GM12878 (cell line): ENCODE measurements around the gene ROBO1. TPM values are rescaled to one million over a fixed set of nuclear protein-coding genes. Genes with fewer than 3 reads are reported as not detected.
A peak's percentile ranks its signal among the peaks of the same experiment; 100 is the strongest.

Experiments
- ATAC-seq: fragments of 200-7000 bp; cut with Tn5 transposase; 3 replicates; pipeline ENCODE4 v1.9.1; 2020; ENCODE audit warnings: mild to moderate bottlenecking, moderate library complexity
- BruUV-seq: library from RNA; stranded (reverse); fragments of 400-500 nt; replicated peaks from 2 replicates; lab custom pipeline; 2021; lab: Mats Ljungman, UMichigan
- CTCF ChIA-PET: fragments of 300-600 bp; sonication (Branson Sonifier 250); formaldehyde crosslinking; extraction: SDS; loops from one replicate; lab custom pipeline; 2021; ENCODE audit warnings: inconsistent platforms; lab: Yijun Ruan, JAX
- POLR2A ChIA-PET: fragments of 350-600 bp; formaldehyde crosslinking; extraction: SDS; loops from one replicate; lab custom pipeline; 2021; ENCODE audit warnings: inconsistent platforms; lab: Charles Lee
- RAD21 ChIA-PET: fragments of 300-600 bp; sonication (Branson Sonifier 250); formaldehyde crosslinking; loops from one replicate; lab custom pipeline; 2023; ENCODE audit warnings: antibody characterized with exemption; ENCODE audit not compliant: unreplicated experiment; lab: Charles Lee
- SMC1A ChIA-PET: fragments of 300-600 bp; sonication (Branson Sonifier 250); formaldehyde crosslinking; loops from one replicate; lab custom pipeline; 2023; ENCODE audit not compliant: unreplicated experiment, uncharacterized antibody; lab: Charles Lee
- DNase-seq: peaks from one replicate; pipeline ENCODE4 v3.0.0-alpha.2; 2011; ENCODE audit warnings: low read depth, low spot score
- FAIRE-seq: peaks from 3 replicates; lab custom pipeline; 2011; peaks lifted over from hg19 to GRCh38; lab: Jason Lieb, UNC
- H2AFZ ChIP-seq: 2 replicates; pipeline ENCODE4 v1.6.0; 2011; ENCODE audit warnings: low read depth, low read length, control low read depth; ENCODE audit not compliant: control insufficient read depth
- H3K27ac ChIP-seq: 2 replicates; pipeline ENCODE4 v1.5.1; 2011; ENCODE audit warnings: control low read depth; ENCODE audit not compliant: control insufficient read depth, insufficient read depth
- H3K27me3 ChIP-seq, 2 experiments: replicated peaks in 1 of 2; 2 replicates each; pipeline versions ENCODE4 v1.6.0 to v1.6.1; 2011; ENCODE audit warnings: low read length in 1 of 2; ENCODE audit not compliant: control insufficient read depth in 2 of 2, insufficient read depth in 2 of 2
- H3K36me3 ChIP-seq, 2 experiments: 2 replicates each; pipeline ENCODE4 v1.5.1; 2011; ENCODE audit warnings: low read length in 1 of 2; ENCODE audit not compliant: control insufficient read depth in 2 of 2, insufficient read depth in 2 of 2
- H3K4me1 ChIP-seq: 2 replicates; pipeline ENCODE4 v1.6.1; 2011; ENCODE audit warnings: mild to moderate bottlenecking, low read length, moderate library complexity, mixed read lengths; ENCODE audit not compliant: control insufficient read depth, insufficient read depth
- H3K4me2 ChIP-seq: 2 replicates; pipeline ENCODE4 v1.6.0; 2011; ENCODE audit warnings: control low read depth; ENCODE audit not compliant: control insufficient read depth, insufficient read depth
- H3K4me3 ChIP-seq: fragments of 200-600 bp; sonication (generic); 2 replicates; pipeline ENCODE4 v1.5.1; 2016
- H3K79me2 ChIP-seq: 2 replicates; pipeline ENCODE4 v1.6.0; 2011; ENCODE audit warnings: low read length; ENCODE audit not compliant: control insufficient read depth, insufficient read depth
- H3K9ac ChIP-seq: 2 replicates; pipeline ENCODE4 v1.8.0; 2011; ENCODE audit warnings: low read length, control low read depth, mixed read lengths; ENCODE audit not compliant: control insufficient read depth, insufficient read depth
- H3K9me3 ChIP-seq: replicated peaks from 3 replicates; pipeline ENCODE4 v1.5.1; 2011; ENCODE audit warnings: mild to moderate bottlenecking, low read length; ENCODE audit not compliant: control insufficient read depth, insufficient read depth
- H4K20me1 ChIP-seq: 2 replicates; pipeline ENCODE4 v1.6.0; 2011; ENCODE audit not compliant: control insufficient read depth, insufficient read depth
- BHLHE40 ChIP-seq, 2 experiments: fragments of 450-650 bp in 1 of 2; IDR thresholded peaks; 2 replicates each; pipeline ENCODE4 v1.6.1; 2011 to 2017; ENCODE audit warnings: low read depth in 2 of 2, borderline replicate concordance in 1 of 2, improper control_type of control experiment in 1 of 2, low read length in 1 of 2, mild to moderate bottlenecking in 1 of 2
- IKZF2 ChIP-seq, 2 experiments: fragments of 450-650 bp; IDR thresholded peaks; 2 replicates each; pipeline ENCODE4 v1.6.1; 2017; ENCODE audit warnings: mild to moderate bottlenecking in 2 of 2, moderate library complexity in 2 of 2
- KDM1A ChIP-seq: fragments of 200-600 bp; sonication (generic); IDR thresholded peaks from 2 replicates; pipeline ENCODE4 v1.6.1; 2016; ENCODE audit warnings: borderline replicate concordance
- LARP7 ChIP-seq: fragments of 450-650 bp; IDR thresholded peaks from 2 replicates; pipeline ENCODE4 v1.6.1; 2017; ENCODE audit warnings: mild to moderate bottlenecking
- RELB ChIP-seq: fragments of 450-650 bp; IDR thresholded peaks from 2 replicates; pipeline ENCODE4 v1.6.1; 2017; ENCODE audit warnings: low read depth, mild to moderate bottlenecking, moderate library complexity
- in situ Hi-C: fragments of 300-500 bp; cut with MboI; formaldehyde crosslinking; loops from 9 replicates; pipeline ENCODE4 v1.14.3; 2018; ENCODE audit warnings: mixed read lengths
- intact Hi-C: fragments of 100-400 bp; cut with micrococcal nuclease; formaldehyde crosslinking; loops from one replicate; pipeline ENCODE4 v1.14.2; 2022; ENCODE audit not compliant: unreplicated experiment
- polyA plus RNA-seq, 11 experiments: library from polyadenylated mRNA; depleted of rRNA in 4 of 11; unstranded in 6 of 11; stranded (reverse) in 5 of 11; fragments of >200 nt; fragmentation: Nextera tagmentation in 4 of 11; fragmentation: Illumina TruSeq in 1 of 11; extraction: Ambion mirVana in 4 of 11; extraction: Trizol in 1 of 11; gene quantifications; 1 replicate in 1 of 11; 2 replicates in 10 of 11; pipeline versions ENCODE4 v1.2.1 to v1.2.3, GENCODE V29; 2011 to 2016; ENCODE audit warnings: inconsistent platforms in 2 of 11, missing spikeins in 2 of 11, low read depth in 1 of 11
- total RNA-seq, 4 experiments: library from RNA; depleted of rRNA in 3 of 4; stranded (reverse); fragments of >200 nt in 3 of 4; fragmentation: Illumina TruSeq in 1 of 4; extraction: Trizol in 1 of 4; gene quantifications; 2 replicates each; pipeline versions ENCODE4 v1.2.1 to v1.2.3, GENCODE V29; 2013 to 2021

Gene ROBO1
- total and polyA plus RNA-seq, 10 of the 15 experiments (the other 5 are each of a cell fraction or from before 2014, with no cell fraction given): 0.29 to 46.5 (median 1.2) TPM

GRCh38 chr3:78801926-78802561 is 965.8 kb downstream of the ROBO1 start:
- CTCF ChIA-PET: interaction anchor here (0.8 to 1.5 kb wide), 3 partner anchors 10 to 177 kb away, joined by 3 to 7 read pairs (median 3); no protein-coding TSS in a partner anchor

More at GRCh38 chr3:78801926-78802561, 965.8 kb downstream of the ROBO1 start:
- Histone ChIP-seq H3K36me3 (no peaks in the 10 kb centered on the region), H2AFZ (no peak overlapping the region), H3K4me3 (no peak overlapping the region), H3K4me2 (no peak overlapping the region), H3K27ac (peak overlapping the region; percentile 32; the same call in 1 of the 2 replicates), H3K27me3 (no peaks in the 10 kb centered on the region), H3K79me2 (no peaks in the 10 kb centered on the region; the same call in 1 of the 2 replicates), H3K4me1 (no peaks in the 10 kb centered on the region), H3K9me3 (no peaks in the 10 kb centered on the region), H3K9ac (no peak overlapping the region), H4K20me1 (no peaks in the 10 kb centered on the region)
- RAD21 ChIA-PET: interaction anchor here (1.1 to 1.5 kb wide), 5 partner anchors 10 to 63 kb away, joined by 3 to 6 read pairs (median 3); no protein-coding TSS in a partner anchor
- ATAC-seq (no peak), FAIRE-seq (no peak), DNase-seq (peak; percentile 31)
- SMC1A ChIA-PET: interaction anchor here (1.0 to 1.4 kb wide), 6 partner anchors 12 to 70 kb away, joined by 3 to 10 read pairs (median 3); no protein-coding TSS in a partner anchor
- in situ Hi-C loops: no loop called here
- intact Hi-C loops: no loop called here
- TF ChIP-seq BHLHE40 (IDR thresholded peaks at IDR 0.05; ENCODE audit: borderline replicate concordance in 1 of 2, low read depth in 2 of 2, low read length in 1 of 2) (0 out of 4 replicates have a peak, but pooled peaks of 1 of the 2 experiments have one; percentile 6), IKZF2 (IDR thresholded peaks at IDR 0.05) (peak; percentile 9 to 38; a peak in 1 of 4 replicates), KDM1A (no peak), LARP7 (no peak), RELB (peak; percentile 77; the same call in 1 of the 2 replicates)
- BruUV-seq: no TSS peak
- POLR2A ChIA-PET: no interaction called here
